Erythroblast (primary cell): Measurements from ENCODE around the gene PRIM2.

Experiments
- GATA1 ChIP-seq: IDR thresholded peaks from 2 replicates; pipeline ENCODE4 v1.6.1; 2011; ENCODE audit warnings: low read depth, mild to moderate bottlenecking, control low read depth, low read length, moderate library complexity
- POLR2A ChIP-seq: IDR thresholded peaks from 2 replicates; pipeline ENCODE4 v1.6.1; 2011; ENCODE audit warnings: mild to moderate bottlenecking, low read length

GRCh38 chr6:57297505-57297904 lies 19.9 kb upstream of the PRIM2 start:
- TF ChIP-seq POLR2A, result no peak
- TF ChIP-seq GATA1, result no peak
